OCI-LY3 (cell line): Measurements from ENCODE around the gene DRC3.

Source experiments
- H2AFZ ChIP-seq: fragments of 200-600, 300-600 bp; shearing (Covaris generic); 2 replicates; pipeline ENCODE4 v1.6.0; 2014; ENCODE audit warnings: antibody characterized with exemption, low read depth, low read length
- H3K27ac ChIP-seq: fragments of 200-600, 300-600 bp; sonication (generic); 2 replicates; pipeline ENCODE4 v1.5.1; 2014; ENCODE audit warnings: mild to moderate bottlenecking, low read length, moderate library complexity, mixed read lengths
- H3K27me3 ChIP-seq: fragments of 200-600, 300-600 bp; sonication (generic); 2 replicates; pipeline ENCODE4 v1.6.1; 2014; ENCODE audit warnings: low read depth, low read length, mixed read lengths
- H3K36me3 ChIP-seq: fragments of 200-600, 300-600 bp; sonication (generic); replicated peaks from 2 replicates; pipeline ENCODE3; 2014; ENCODE audit warnings: low read depth, low read length, mixed read lengths
- H3K4me1 ChIP-seq: fragments of 300-600, 200-600 bp; sonication (generic); 2 replicates; pipeline ENCODE4 v1.6.1; 2014; ENCODE audit warnings: low read length, mixed read lengths
- H3K4me2 ChIP-seq: fragments of 200-600, 300-600 bp; sonication (generic); 2 replicates; pipeline ENCODE4 v1.6.1; 2014; ENCODE audit warnings: low read length, mixed read lengths
- H3K4me3 ChIP-seq: fragments of 300-600, 200-600 bp; sonication (generic); 2 replicates; pipeline ENCODE4 v1.5.1; 2014; ENCODE audit warnings: antibody characterized with exemption, mild to moderate bottlenecking, low read length, moderate library complexity
- H3K79me2 ChIP-seq: fragments of 300-600, 200-600 bp; shearing (Covaris generic); 2 replicates; pipeline ENCODE4 v1.6.1; 2014; ENCODE audit warnings: mild to moderate bottlenecking, low read length, mixed read lengths
- H3K9ac ChIP-seq: fragments of 300-600, 200-600 bp; shearing (Covaris generic); 2 replicates; pipeline ENCODE4 v1.6.0; 2014; ENCODE audit warnings: mild to moderate bottlenecking, low read length, moderate library complexity
- H3K9me3 ChIP-seq: fragments of 200-600, 300-600 bp; shearing (Covaris generic); 2 replicates; pipeline ENCODE4 v1.6.1; 2014; ENCODE audit warnings: low read length, mixed read lengths; ENCODE audit not compliant: insufficient read depth
- H4K20me1 ChIP-seq: fragments of 200-600, 300-600 bp; sonication (generic); 2 replicates; pipeline ENCODE4 v1.6.1; 2016; ENCODE audit warnings: low read length, mixed read lengths; ENCODE audit not compliant: insufficient read depth
- EZH2phosphoT487 ChIP-seq: fragments of 200-600 bp; shearing (Covaris generic); IDR thresholded peaks from 2 replicates; pipeline ENCODE4 v1.6.1; 2018; ENCODE audit warnings: antibody characterized with exemption, mixed run types, low read depth
- TF ChIP-seq, protein P1 (sequence below): fragments of 200-600, 300-600 bp; sonication (generic); IDR thresholded peaks from 2 replicates; pipeline ENCODE4 v1.5.1; 2014; ENCODE audit warnings: antibody characterized with exemption, low read length, low read depth

The DRC3 gene

DNA sequence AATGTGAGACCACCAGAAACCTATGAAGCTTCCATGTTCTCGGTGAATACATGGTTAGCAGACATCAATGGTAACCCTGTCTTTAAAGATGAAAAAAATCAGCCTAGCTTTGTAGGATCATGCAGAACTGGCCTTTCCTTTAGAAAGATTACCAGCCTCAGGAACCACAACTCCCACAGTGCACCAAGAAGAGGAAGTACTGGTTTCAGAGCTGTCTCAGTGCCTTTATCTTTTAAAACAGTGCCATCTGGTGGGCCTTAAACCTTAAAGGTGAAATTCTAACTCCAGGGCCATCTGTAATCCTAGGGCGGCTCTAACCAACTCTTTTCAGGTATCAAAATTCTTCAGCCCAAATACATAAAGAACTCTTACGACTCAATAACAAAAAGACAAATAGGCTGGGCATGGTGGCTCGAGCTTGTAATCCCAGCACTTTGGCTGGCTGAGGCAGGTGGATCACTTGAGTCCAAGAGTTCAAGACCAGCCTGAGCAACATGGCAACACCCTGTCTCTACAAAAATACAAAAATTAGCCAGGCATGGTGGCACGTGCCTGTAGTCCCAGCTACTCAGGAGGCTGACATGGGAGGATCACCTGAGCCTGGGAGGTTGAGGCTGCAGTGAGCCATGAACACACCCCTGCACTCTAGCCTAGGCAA lies 60.9 kb downstream of the DRC3 start:
- no peak overlapping the region for H3K9ac ChIP-seq
- no peaks in the 10 kb centered on the region for H3K9me3 ChIP-seq
- H3K79me2 ChIP-seq, result peaks cover 20% of the 10 kb centered on the region
- H3K27ac ChIP-seq, result no peak overlapping the region
- no peaks in the 10 kb centered on the region for H3K27me3 ChIP-seq
- no peak overlapping the region for H2AFZ ChIP-seq
- no peaks in the 10 kb centered on the region for H4K20me1 ChIP-seq
- H3K4me2 ChIP-seq, result no peak overlapping the region
- H3K4me3 ChIP-seq, result no peak overlapping the region
- TF ChIP-seq EZH2phosphoT487, result no peak
- TF ChIP-seq, protein P1, sequence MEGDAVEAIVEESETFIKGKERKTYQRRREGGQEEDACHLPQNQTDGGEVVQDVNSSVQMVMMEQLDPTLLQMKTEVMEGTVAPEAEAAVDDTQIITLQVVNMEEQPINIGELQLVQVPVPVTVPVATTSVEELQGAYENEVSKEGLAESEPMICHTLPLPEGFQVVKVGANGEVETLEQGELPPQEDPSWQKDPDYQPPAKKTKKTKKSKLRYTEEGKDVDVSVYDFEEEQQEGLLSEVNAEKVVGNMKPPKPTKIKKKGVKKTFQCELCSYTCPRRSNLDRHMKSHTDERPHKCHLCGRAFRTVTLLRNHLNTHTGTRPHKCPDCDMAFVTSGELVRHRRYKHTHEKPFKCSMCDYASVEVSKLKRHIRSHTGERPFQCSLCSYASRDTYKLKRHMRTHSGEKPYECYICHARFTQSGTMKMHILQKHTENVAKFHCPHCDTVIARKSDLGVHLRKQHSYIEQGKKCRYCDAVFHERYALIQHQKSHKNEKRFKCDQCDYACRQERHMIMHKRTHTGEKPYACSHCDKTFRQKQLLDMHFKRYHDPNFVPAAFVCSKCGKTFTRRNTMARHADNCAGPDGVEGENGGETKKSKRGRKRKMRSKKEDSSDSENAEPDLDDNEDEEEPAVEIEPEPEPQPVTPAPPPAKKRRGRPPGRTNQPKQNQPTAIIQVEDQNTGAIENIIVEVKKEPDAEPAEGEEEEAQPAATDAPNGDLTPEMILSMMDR, result peak; percentile 48
- H3K36me3 ChIP-seq, result no peaks in the 10 kb centered on the region
- peaks cover 8% of the 10 kb centered on the region for H3K4me1 ChIP-seq

DNA sequence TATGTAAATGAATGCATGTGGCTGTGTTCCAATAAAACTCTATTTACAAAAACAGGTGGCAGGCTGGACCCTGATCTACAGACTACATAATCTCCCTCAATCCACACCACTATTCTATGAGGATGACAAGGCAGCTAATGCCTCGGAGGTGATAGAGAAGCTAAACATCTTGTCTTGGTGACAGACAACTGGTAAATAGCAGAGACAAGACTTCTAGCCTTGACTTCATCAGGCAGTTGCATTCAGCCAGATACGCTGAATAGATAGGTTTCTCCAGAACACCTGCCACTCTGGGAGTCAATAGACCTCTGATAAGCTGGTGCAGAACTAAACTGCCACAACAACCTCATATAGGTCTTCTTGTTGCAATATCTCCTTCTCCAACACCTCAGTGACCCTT lies 63.0 kb downstream of the DRC3 start:
- H2AFZ ChIP-seq, result no peak overlapping the region
- H4K20me1 ChIP-seq, result no peaks in the 10 kb centered on the region
- H3K27ac ChIP-seq, result no peak overlapping the region
- no peak overlapping the region for H3K4me2 ChIP-seq
- H3K27me3 ChIP-seq, result no peaks in the 10 kb centered on the region
- peaks cover 32% of the 10 kb centered on the region for H3K79me2 ChIP-seq
- no peaks in the 10 kb centered on the region for H3K36me3 ChIP-seq
- H3K4me3 ChIP-seq, result no peak overlapping the region
- H3K4me1 ChIP-seq, result peaks cover 11% of the 10 kb centered on the region
- TF ChIP-seq EZH2phosphoT487, result no peak
- TF ChIP-seq, protein P1, result no peak
- H3K9ac ChIP-seq, result no peak overlapping the region
- H3K9me3 ChIP-seq, result no peaks in the 10 kb centered on the region

DNA sequence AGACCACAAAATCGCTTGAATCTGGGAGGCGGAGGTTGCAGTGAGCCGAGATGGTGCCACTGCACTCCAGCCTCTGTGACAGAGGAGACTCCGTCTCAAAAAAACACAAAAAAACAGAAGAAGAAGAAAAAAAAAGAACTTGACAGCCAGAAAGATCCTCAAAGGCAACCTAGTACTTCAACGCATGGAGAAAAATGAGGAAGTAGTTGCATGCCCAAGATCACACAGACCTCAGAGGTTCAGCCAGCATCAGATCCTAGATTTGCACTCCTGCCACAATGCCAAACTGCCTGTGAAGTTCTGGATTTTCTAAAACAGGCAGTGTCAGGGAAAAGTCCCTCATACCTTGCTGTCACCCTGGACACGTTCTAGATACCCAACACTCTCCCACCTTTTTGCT lies 64.8 kb downstream of the DRC3 start:
- Histone ChIP-seq H4K20me1 (no peaks in the 10 kb centered on the region), H3K27ac (no peak overlapping the region), H3K27me3 (no peaks in the 10 kb centered on the region), H3K9ac (no peak overlapping the region), H3K4me1 (peaks cover 11% of the 10 kb centered on the region), H3K4me3 (peak overlapping the region; percentile 92), H3K9me3 (no peaks in the 10 kb centered on the region), H3K4me2 (peak overlapping the region; percentile 79), H3K36me3 (no peaks in the 10 kb centered on the region), H2AFZ (no peak overlapping the region), H3K79me2 (peaks cover 32% of the 10 kb centered on the region)
- no peak for TF ChIP-seq EZH2phosphoT487
- TF ChIP-seq, protein P1, result no peak

DNA sequence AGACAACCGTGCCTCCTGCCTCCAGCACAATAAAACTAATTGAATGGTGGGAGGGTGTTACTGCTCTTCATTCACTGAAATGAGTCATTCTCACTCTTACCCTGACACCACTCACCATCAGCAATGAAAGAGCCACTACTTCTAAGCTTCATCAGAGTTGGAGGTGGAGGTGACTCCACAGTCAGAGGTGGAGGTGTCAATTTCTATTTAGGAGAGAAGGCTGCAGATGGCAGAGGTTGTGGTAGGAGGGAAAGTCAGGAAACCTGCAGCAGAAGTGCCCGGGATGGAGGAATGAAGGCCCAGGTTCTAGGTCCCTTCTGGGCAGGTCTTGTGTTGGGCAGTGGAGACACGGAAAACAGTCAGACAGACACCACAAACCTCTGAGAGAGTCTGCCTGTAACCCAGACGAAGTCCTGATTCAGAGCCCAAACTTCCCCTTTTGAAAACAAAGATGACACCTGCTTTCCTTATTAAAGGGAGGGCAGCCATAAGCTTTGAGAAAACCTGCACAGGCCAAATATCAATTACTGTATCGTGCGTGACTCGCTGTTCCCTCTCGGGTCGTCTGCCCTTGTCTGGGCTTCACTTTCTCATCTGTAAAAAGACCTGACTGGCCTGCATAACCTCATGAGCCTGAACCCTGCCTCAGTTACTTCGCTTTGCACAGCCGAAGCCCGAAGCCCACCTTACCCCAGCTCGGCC lies 65.6 kb downstream of the DRC3 start:
- H3K27ac ChIP-seq, result peak overlapping the region; percentile 23
- H3K4me2 ChIP-seq, result peak overlapping the region; percentile 79
- H3K36me3 ChIP-seq, result no peaks in the 10 kb centered on the region
- H3K27me3 ChIP-seq, result no peaks in the 10 kb centered on the region
- peak overlapping the region; percentile 64 for H3K9ac ChIP-seq
- no peaks in the 10 kb centered on the region for H4K20me1 ChIP-seq
- peaks cover 28% of the 10 kb centered on the region for H3K79me2 ChIP-seq
- TF ChIP-seq, protein P1, result no peak
- TF ChIP-seq EZH2phosphoT487, result no peak
- H3K4me3 ChIP-seq, result peak overlapping the region; percentile 92
- no peak overlapping the region for H2AFZ ChIP-seq
- H3K9me3 ChIP-seq, result no peaks in the 10 kb centered on the region
- H3K4me1 ChIP-seq, result peaks cover 11% of the 10 kb centered on the region
